Activated CD4-positive, alpha-beta T cell treated with anti-CD3 and anti-CD28 coated beads, Interleukin-2, Interleukin-4, amounts not matched to agents 100 ng/mL and 50 ng/mL, durations not matched to agents 16 hours and 8 hours (primary cell): ENCODE results near the gene MBD3.
A peak's percentile ranks its signal among the peaks of the same experiment; 100 is the strongest.
"Not testable (repeated sequence)": the region's sequence is repeated elsewhere in the genome, so short reads cannot be mapped to it uniquely, and the experiment has no call there.

Experiments
- DNase-seq: peaks from one replicate; pipeline ENCODE4 v3.0.0-alpha.2; 2020; ENCODE audit warnings: low spot score

Gene MBD3

GRCh38 chr19:1592755-1593500 lies at the start of gene MBD3:
MBD3 (minus strand) TSS chr19:1592865; CDS start chr19:1592631, 234 bp downstream.
- DNase-seq = peak; percentile 91

GRCh38 chr19:1640893-1641448 lies 48.3 kb upstream of the MBD3 start:
- not testable (repeated sequence) for DNase-seq

- no peak for DNase-seq
Observed at GRCh38 chr19:1636325-1637236, 43.9 kb upstream of the MBD3 start.

- DNase-seq = no peak
Observed at GRCh38 chr19:1634938-1635243, 42.2 kb upstream of the MBD3 start.

GRCh38 chr19:1634242-1634937 lies 41.7 kb upstream of the MBD3 start:
- no peak for DNase-seq

- DNase-seq = no peak
Observed at GRCh38 chr19:1633269-1633826, 40.7 kb upstream of the MBD3 start.

- DNase-seq = no peak
Observed at GRCh38 chr19:1632462-1633268, 40.0 kb upstream of the MBD3 start.

GRCh38 chr19:1631557-1632100 lies 39.0 kb upstream of the MBD3 start:
- no peak for DNase-seq

- DNase-seq = no peak
Observed at GRCh38 chr19:1630811-1631210, 38.1 kb upstream of the MBD3 start.

- no peak for DNase-seq
Observed at GRCh38 chr19:1630012-1630411, 37.3 kb upstream of the MBD3 start.

GRCh38 chr19:1629256-1629808 lies 36.7 kb upstream of the MBD3 start:
- DNase-seq = no peak

- no peak for DNase-seq
Observed at GRCh38 chr19:1627194-1627593, 34.5 kb upstream of the MBD3 start.

GRCh38 chr19:1626417-1627010 lies 33.8 kb upstream of the MBD3 start:
- DNase-seq = no peak

- DNase-seq = no peak
Observed at GRCh38 chr19:1624458-1624857, 31.8 kb upstream of the MBD3 start.

GRCh38 chr19:1622541-1622940 lies 29.9 kb upstream of the MBD3 start:
- no peak for DNase-seq

- DNase-seq = no peak
Observed at GRCh38 chr19:1622007-1622406, 29.3 kb upstream of the MBD3 start.

GRCh38 chr19:1621574-1621973 lies 28.9 kb upstream of the MBD3 start:
- DNase-seq = no peak

- DNase-seq = no peak
Observed at GRCh38 chr19:1621021-1621420, 28.4 kb upstream of the MBD3 start.

GRCh38 chr19:1620502-1620901 lies 27.8 kb upstream of the MBD3 start:
- no peak for DNase-seq

- DNase-seq = no peak
Observed at GRCh38 chr19:1619703-1620102, 27.0 kb upstream of the MBD3 start.
